Erythroblast (primary cell): ENCODE results near the gene MYCBP2.

Experiments used
- GATA1 ChIP-seq: IDR thresholded peaks from 2 replicates; pipeline ENCODE4 v1.6.1; 2011; ENCODE audit warnings: low read depth, mild to moderate bottlenecking, control low read depth, low read length, moderate library complexity
- POLR2A ChIP-seq: IDR thresholded peaks from 2 replicates; pipeline ENCODE4 v1.6.1; 2011; ENCODE audit warnings: mild to moderate bottlenecking, low read length

- TF ChIP-seq POLR2A (no peak), GATA1 (no peak)
These were observed 278.2 kb downstream of the MYCBP2 start for GRCh38 chr13:77048681-77049080.
